GM08714 (cell line): ENCODE results near the gene STOML1.

ENCODE experiments used
- H3K4me3 ChIP-seq: fragments of 200-500 bp; sonication (Bioruptor generic); 2 replicates; pipeline ENCODE4 v1.5.1; 2014; ENCODE audit warnings: mild to moderate bottlenecking, low read length, inconsistent platforms
- ZNF274 ChIP-seq: IDR thresholded peaks from 2 replicates; pipeline ENCODE4 v1.6.1; 2012; ENCODE audit warnings: mild to moderate bottlenecking, low read depth, low read length

The STOML1 gene

GRCh38 chr15:73991726-73992593 lies at the start of gene STOML1:
Gene STOML1 (minus strand): TSS chr15:73992295. CDS start chr15:73992223, 72 bp downstream.
- TF ChIP-seq ZNF274: no peak
- H3K4me3 ChIP-seq: peak within 1 kb of the TSS; percentile 79

- TF ChIP-seq ZNF274: no peak
- H3K4me3 ChIP-seq: no peak overlapping the region
Observed at GRCh38 chr15:74041311-74041756, 49.2 kb upstream of the STOML1 start.

- TF ChIP-seq ZNF274: no peak
Observed at GRCh38 chr15:74040109-74040850, 48.2 kb upstream of the STOML1 start.

GRCh38 chr15:74039656-74040010 lies 47.5 kb upstream of the STOML1 start:
- TF ChIP-seq ZNF274: no peak
- H3K4me3 ChIP-seq: no peak overlapping the region

More at GRCh38 chr15:74040109-74040850, 48.2 kb upstream of the STOML1 start:
- no peak overlapping the region for H3K4me3 ChIP-seq

GRCh38 chr15:74038707-74039655 lies 46.9 kb upstream of the STOML1 start:
- TF ChIP-seq ZNF274: no peak
- H3K4me3 ChIP-seq: no peak overlapping the region

- no peak for TF ChIP-seq ZNF274
- no peak overlapping the region for H3K4me3 ChIP-seq
Observed at GRCh38 chr15:74037171-74038117, 45.3 kb upstream of the STOML1 start.

- no peak for TF ChIP-seq ZNF274
- no peak overlapping the region for H3K4me3 ChIP-seq
Observed at GRCh38 chr15:74036271-74037170, 44.4 kb upstream of the STOML1 start.

GRCh38 chr15:74035121-74036017 lies 43.3 kb upstream of the STOML1 start:
- no peak for TF ChIP-seq ZNF274
- H3K4me3 ChIP-seq: no peak overlapping the region

GRCh38 chr15:74034206-74034755 lies 42.2 kb upstream of the STOML1 start:
- H3K4me3 ChIP-seq: no peak overlapping the region
- TF ChIP-seq ZNF274: no peak

- TF ChIP-seq ZNF274: no peak
- H3K4me3 ChIP-seq: no peak overlapping the region
Observed at GRCh38 chr15:74032606-74033561, 40.8 kb upstream of the STOML1 start.
